ENCODE data around the gene SPAG7. TPM values are rescaled to one million over a fixed set of nuclear protein-coding genes. Genes with fewer than 3 reads are reported as not detected.

Gene SPAG7
- total RNA-seq, 1 experiment from 2014 or later, result 43.4 TPM

GRCh38 chr17:5011928-5012327, 44.3 kb upstream of the SPAG7 start:
- ChIA-PET POLR2A (no interaction called here), CTCF (no interaction called here)
- H3K36me3 ChIP-seq (ENCODE audit: control insufficient read depth, insufficient read depth, low read length), result peaks cover 2% of the 10 kb centered on the region
- H3K4me3 ChIP-seq (ENCODE audit: low read depth in 2 of 2, low read length in 2 of 2), result no peak overlapping the region
- no peak for TF ChIP-seq POLR2AphosphoS5 (IDR thresholded peaks at IDR 0.05; ENCODE audit: low read depth, low read length)
- TF ChIP-seq CTCF (IDR thresholded peaks at IDR 0.05), result no peak
- TF ChIP-seq SIN3A (IDR thresholded peaks at IDR 0.05; ENCODE audit: borderline replicate concordance, insufficient read depth, low read depth, low read length), result no peak
- no peak for TF ChIP-seq TCF7L2 (IDR thresholded peaks at IDR 0.05; ENCODE audit: low read depth, low read length)
- TF ChIP-seq REST (IDR thresholded peaks at IDR 0.05; ENCODE audit: insufficient read depth in 1 of 2, low read depth in 2 of 2, low read length in 1 of 2), result no peak
- BruUV-seq (replicated peaks), result no TSS peak
- no peaks in the 10 kb centered on the region for H3K4me1 ChIP-seq (ENCODE audit: control insufficient read depth, insufficient read depth, low read length)
- H3K27me3 ChIP-seq (ENCODE audit: control insufficient read depth, insufficient read depth, low read length), result no peaks in the 10 kb centered on the region
- no peaks in the 10 kb centered on the region for H3K9me3 ChIP-seq (ENCODE audit: control insufficient read depth, insufficient read depth, low read depth, low read length)
- H3K27ac ChIP-seq (ENCODE audit: low read length), result no peak overlapping the region
- intact Hi-C loops (cut with micrococcal nuclease; ENCODE audit: unreplicated experiment) (no loop called here), in situ Hi-C loops (cut with HindIII; ENCODE audit: low pct_unique_long_range_greater_than_20kb, low sequenced_read_pairs) (no loop called here)
- ATAC-seq (no peak), DNase-seq (ENCODE audit: low read depth, low spot score) (no peak)

DNA sequence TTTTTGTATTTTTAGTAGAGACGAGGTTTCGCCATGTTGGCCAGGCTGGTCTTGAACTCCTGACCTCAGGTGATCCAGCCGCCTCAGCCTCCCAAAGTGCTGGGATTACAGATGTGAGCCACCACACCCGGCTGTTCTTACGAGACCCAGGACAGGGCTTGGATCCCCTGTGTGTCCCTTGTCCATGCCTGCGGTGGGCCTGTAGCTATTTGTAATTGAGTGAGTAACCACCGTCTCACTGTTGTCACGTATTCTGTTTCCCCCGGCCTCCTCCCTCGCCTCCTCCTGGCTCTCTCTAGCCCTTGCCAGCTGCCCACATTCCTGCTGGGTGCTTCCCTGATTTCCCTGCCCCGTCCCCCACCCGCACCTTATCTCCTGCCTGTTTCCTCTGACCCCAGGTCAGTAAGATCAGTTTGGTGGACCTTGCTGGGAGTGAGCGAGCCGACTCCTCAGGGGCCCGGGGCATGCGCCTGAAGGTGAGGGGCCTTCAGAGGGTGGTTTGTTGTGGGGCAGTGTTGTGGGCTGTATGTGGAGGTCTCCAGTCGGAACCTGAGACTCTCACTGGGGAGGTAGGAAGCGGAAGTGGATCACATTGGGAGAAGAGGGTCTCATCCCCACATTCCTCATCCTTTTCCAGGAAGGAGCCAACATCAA, 35.7 kb upstream of the SPAG7 start:
- ChIA-PET POLR2A (no interaction called here), CTCF (no interaction called here)
- no peak for TF ChIP-seq POLR2AphosphoS5 (IDR thresholded peaks at IDR 0.05; ENCODE audit: low read depth, low read length)
- TF ChIP-seq CTCF (IDR thresholded peaks at IDR 0.05), result no peak
- no peak for TF ChIP-seq REST (IDR thresholded peaks at IDR 0.05; ENCODE audit: insufficient read depth in 1 of 2, low read depth in 2 of 2, low read length in 1 of 2)
- TF ChIP-seq TCF7L2 (IDR thresholded peaks at IDR 0.05; ENCODE audit: low read depth, low read length), result no peak
- no peak for TF ChIP-seq SIN3A (IDR thresholded peaks at IDR 0.05; ENCODE audit: borderline replicate concordance, insufficient read depth, low read depth, low read length)
- ATAC-seq, result no peak
- intact Hi-C loops (cut with micrococcal nuclease; ENCODE audit: unreplicated experiment) (no loop called here), in situ Hi-C loops (cut with HindIII; ENCODE audit: low pct_unique_long_range_greater_than_20kb, low sequenced_read_pairs) (no loop called here)
- Histone ChIP-seq H3K27ac (ENCODE audit: low read length) (no peak overlapping the region), H3K4me3 (ENCODE audit: low read depth in 2 of 2, low read length in 2 of 2) (no peak overlapping the region), H3K4me1 (ENCODE audit: control insufficient read depth, insufficient read depth, low read length) (no peaks in the 10 kb centered on the region), H3K27me3 (ENCODE audit: control insufficient read depth, insufficient read depth, low read length) (no peaks in the 10 kb centered on the region), H3K36me3 (ENCODE audit: control insufficient read depth, insufficient read depth, low read length) (peaks cover 10% of the 10 kb centered on the region), H3K9me3 (ENCODE audit: control insufficient read depth, insufficient read depth, low read depth, low read length) (no peaks in the 10 kb centered on the region)
- no TSS peak for BruUV-seq (replicated peaks)
- no peak for DNase-seq (ENCODE audit: low read depth, low spot score)

Measured in Panc1 (cell line).